HG03432 (cell line): ENCODE measurements around the gene REXO1.

Experiments
- ATAC-seq: cut with Tn5 transposase; IDR thresholded peaks from one replicate; pipeline ENCODE4 v1.9.1; 2021; ENCODE audit warnings: mild to moderate bottlenecking, moderate library complexity; ENCODE audit not compliant: unreplicated experiment

Gene REXO1

DNA sequence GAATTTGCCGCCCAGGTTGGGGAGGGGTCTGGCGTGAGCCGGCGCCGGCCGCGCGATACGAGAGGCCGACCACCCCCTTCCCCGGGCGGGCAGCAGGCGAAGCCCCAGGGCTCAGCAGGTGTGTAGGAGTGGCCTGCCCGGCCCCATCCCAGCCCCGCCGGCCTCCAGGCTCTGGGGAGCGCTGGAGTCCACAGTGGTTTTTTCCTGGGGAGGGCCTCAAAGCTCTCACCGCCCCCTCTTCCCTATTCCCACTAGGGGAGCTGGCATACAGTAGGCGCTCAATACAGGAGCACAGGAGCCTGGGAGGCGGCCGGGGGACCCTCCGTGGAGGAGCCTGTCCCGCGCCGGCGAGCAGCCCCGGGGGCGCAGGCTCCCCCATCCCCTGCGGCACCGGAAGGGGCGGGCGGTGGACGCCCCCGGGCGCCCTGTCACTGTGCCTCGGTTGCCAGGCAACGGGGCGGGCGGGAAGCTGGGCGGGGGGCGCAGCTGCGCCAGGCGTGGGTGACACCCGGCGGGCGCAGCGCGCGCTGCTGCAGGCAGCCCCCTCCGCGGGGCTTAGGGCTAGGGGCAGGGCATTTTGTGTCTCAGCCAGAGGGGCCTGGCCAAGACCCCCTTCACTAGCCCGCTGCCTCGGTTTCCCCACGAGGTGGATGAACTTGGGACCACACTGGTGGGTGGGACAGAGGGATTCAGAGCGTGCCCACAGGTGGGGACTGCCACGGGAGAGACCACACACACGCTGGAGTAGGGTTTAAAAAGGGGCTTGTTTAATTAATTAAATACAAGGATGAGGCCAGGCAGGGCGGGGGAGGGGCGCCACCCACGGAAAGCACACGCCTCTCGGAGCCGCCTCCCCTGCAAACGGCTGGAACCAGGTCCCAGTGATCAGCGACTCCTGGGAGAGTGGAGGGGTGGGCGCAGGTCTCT, 3.6 kb upstream of the REXO1 start:
- ATAC-seq = no peak

- no peak for ATAC-seq
Measured at GRCh38 chr19:1850809-1851653, 2.7 kb upstream of the REXO1 start.

DNA sequence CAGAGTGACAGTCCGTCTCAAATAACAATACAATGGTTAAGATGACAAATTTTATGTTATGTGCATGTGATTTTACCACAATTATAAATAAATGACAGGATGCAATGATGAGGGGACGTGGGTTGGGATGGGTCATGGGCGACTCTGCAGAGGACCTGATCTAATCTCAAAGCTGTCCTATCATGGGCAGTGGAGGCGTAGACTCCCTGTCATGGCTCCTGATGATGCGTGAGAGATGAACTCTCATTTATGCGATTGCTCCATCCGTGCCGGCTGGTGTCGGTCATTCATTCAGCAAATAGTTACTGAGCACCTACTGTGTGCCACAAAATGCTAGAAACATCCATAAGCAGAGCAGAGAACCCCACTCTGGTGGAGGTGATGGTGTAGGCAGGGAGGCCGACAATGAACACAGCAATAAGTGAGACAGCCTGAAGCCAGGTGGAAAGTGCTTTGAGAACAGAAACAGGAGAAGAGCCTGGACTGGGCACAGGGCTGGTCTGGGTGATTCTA, 1.7 kb upstream of the REXO1 start:
- ATAC-seq = no peak

DNA sequence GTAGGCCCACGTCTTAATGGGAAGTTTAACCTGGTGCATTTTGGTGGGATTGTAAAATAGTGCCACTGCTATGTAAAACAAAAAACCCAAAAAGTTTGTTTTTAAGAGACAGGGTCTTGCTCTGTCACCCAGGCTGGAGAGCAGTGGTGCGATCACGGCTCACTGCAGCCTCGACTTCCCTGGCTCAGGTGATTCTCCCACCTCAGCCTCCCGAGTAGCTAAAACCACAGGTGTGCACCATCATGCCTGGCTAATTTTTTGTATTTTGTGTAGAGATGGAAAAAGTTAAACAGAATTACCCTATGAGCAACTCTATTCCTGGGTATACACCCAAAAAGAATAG, 820 bp upstream of the REXO1 start:
- ATAC-seq = no peak

GRCh38 chr19:1847684-1848398, 442 bp downstream of the REXO1 start:
- ATAC-seq = peak; percentile 23

DNA sequence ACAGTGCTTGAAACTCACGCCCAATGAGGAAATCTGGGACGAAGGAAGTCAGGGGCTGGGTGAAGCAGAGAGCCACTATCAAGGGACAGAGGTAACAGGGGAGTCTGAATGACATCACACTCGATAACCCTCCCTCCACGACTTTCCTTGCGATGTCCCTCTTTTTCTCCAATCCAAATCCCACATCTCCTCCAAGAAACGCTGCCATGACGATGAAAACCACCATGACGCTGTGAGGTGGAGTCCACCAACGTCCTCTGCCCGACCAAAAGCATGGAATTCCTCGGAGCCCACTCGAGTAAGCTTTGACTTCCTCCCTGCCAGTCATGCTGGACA, 967 bp downstream of the REXO1 start:
- no peak for ATAC-seq

GRCh38 chr19:1846517-1847204, 1.6 kb downstream of the REXO1 start:
- ATAC-seq = no peak

DNA sequence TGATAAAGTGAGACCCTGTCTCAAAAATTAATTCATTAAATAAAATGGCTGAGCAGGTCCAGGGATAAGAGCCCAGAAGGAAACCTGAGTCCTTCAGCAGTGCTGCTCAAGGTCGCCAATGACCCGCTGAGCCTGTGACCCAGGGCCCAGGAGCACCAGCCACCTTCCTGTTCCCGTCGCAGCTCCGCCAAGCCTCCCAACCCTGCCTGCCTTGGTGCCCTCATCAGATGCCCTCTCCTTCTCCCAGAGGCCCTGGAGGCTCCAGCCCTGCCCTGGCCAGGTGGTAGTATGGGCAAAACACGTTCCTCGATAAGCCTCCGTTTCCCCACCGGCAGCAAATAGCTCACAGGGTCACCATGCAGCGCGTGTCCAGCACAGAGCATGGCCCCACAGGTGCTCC, 2.6 kb downstream of the REXO1 start:
- no peak for ATAC-seq

DNA sequence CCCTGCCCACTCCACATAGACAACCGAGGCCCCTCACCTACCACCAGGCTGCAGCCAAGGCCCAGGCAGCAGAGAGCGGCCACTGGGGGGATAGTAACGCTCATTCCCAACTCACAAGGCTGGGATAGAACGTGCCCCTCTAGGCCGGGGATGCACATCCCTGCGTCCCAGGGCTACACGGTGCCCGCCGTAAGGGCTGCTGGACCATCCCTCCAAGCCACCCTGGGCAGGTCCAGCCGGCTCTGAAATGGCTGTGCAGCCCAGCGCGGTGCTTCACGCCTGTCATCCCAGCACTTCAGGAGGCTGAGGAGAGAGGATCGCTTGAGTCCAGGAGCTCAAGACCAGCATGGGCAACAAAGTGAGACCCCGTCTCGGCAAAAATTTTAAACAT, 3.2 kb downstream of the REXO1 start:
- ATAC-seq = no peak

DNA sequence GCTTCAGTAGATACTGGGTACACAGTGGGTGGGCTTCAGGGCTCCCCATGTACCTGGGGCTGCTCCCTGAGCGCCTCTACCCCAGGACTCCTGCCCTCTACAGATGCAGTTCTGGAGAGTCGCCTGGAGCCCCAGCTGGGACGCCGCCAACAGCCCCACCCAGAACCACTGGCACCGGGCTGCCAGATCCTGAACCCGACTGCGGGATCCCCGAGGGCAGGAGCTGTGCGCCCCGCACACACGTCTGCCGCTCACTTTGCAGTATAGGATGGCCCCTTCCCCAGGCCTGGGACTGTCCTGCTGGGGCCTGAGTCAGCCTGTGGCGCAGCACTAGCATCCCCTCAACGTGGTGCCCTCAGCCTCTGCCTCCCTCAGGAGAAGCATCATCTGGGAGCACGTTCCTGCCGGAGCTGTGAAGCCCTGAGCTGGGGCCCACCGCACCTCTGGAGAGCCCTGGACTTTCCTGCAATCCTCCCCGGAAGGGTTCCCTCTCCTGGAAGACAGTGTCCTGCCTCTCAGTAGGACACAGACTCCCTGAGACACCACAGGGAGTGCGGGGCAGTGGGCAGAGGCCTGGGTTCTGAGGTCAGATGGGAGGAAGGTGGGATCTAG, 3.7 kb downstream of the REXO1 start:
- no peak for ATAC-seq

DNA sequence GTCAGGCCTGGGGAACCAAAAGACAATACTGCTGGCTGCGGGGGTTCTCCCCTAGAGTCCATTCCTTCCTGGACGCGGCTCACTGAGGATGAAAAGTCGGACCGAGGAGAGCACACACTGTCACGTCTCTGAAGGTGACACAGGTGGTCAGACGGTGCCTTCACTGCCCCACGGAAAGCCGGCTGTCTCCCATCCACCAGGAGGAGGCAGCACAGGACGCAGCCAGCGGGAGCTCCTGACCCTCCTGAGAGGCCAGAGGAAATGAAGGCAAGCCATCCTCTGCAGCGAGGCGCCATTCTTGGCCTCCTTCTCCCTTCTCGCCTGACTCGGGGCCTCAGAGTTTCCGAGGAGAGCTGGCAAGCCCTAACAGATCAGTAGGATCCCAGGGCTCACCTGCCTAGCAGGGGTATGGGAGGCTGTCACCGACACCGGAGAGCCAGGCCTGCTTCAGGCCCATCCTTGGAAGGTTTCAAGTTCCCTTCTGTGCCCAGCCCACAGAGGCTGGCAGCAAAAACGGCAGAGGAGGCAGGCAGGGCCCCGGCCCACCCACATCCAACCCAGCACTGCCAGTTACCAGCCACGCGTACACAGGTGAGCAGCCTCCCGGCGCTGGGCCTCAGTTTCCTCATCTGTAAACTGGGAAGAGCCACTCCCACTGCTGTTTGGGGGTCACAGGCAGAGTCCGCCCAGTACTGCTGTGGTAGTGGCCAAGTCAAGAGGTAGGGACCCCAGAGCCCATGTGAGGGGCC, 4.5 kb downstream of the REXO1 start:
- no peak for ATAC-seq

DNA sequence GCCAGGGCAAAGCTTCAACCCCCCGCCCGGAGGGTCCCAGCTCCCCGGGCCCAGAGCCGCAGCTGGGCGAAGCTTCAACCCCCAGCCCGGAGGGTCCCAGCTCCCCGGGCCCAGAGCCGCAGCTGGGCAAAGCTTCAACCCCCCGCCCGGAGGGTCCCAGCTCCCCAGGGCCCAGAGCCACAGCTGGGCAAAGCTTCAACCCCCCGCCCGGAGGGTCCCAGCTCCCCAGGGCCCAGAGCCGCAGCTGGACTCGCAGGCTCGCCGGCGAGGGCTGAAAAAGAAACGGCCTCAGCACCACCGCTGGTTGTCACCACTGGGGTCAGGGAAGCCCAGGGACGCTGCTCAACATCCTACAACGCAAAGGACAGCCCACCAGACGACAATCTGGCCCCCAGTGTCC, 5.2 kb downstream of the REXO1 start:
- ATAC-seq = no peak

DNA sequence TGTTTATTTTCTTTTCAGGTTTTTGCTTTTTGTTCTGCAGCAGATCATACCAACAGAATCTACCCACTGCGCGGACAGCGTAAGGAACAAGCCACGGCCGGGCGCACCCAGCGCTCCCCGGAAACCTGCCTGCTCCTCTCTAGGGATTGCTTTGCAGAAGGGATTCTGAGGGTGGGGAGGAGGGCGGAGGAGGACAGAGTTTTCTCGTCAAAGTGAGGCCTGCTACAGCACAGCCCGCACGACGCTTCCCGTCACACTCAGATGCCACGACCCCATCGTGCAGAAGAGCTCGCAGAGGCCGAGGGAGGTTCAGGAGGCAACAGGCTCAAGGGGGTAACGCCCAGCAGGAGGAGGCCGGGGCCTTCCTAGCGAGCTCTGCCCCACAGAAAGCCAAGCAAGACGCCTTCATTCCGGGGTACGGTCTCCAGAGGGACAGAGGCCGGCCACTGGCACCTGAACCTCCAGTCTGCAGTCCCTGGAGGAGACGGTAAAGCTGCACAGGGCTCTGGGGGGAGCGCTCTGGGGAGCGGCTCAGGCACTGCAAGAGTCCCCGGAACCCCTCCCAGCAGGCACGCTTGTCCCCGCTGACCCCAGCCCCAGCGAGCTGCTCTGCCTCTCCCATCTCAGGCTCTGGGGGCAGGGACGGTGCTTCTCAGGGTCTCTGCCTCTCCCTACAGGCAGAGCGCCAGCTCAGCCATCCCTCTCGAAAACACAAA, 6.9 kb downstream of the REXO1 start:
- ATAC-seq = no peak

- ATAC-seq = no peak
Measured at GRCh38 chr19:1840541-1841115, 7.7 kb downstream of the REXO1 start.

DNA sequence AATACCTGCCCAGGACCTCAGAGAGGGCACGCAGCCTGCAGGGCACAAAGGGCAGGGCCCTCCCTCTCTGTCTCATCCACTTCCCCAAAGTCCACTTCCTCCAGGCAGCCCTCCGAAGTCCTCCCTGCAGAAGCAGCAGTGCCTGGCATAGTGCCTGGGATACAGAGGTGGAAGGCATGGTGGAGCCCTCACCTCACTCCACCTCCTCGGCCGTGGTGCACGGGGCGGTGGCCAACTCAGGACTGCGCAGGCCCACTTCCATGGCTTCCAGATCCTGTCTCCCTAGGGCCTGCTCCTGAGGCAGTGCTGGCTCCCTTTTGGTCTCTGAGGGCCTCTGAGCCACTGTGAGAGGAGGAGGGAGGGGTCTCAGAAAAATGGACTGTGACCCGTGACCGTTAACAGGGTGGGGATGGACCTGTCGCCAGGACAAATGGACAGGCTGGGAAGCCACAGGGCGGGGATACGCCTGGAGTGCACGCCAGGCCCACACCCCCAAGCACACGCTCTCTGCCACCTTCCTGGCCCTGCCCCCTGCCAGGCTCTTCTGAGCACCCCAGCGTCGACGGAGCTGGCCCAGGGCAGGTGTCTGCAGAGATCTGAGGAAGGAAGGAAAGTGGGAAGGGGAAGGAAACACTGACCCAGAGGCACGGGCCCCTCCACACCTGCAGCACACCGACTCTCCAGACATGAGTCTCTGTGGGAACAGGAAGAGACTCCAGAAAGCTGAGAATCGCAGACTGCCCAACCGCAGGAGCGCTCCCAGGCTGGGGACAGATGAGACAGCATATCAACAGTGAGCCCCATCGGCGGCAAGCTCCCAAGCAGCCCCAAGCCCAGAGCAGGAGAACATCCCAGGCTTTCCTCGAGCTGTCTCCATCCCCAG, 8.4 kb downstream of the REXO1 start:
- no peak for ATAC-seq

DNA sequence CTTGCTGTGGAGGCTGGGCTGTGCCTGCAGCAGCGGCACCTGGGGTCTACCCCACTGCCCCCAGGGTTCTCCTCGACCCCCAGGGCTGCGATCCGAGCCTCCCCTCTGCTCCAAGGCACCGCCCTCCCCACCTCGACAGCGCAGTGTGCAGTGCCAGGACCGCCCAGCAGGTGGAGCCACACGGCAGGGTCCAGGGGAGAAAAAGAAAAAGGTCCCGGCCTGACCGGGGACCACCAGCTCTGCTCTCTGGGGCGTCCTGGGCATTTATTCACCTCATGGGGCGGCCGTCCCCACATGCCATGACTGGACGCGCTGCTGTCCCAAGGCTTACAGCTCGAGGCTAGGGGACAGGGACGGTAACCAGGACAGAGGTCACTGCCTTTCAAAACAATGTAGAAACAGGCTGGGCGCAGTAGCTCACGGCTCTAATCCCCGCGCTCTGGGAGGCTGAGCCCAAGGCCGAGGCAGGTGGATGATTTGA, 10.6 kb downstream of the REXO1 start:
- ATAC-seq = no peak

DNA sequence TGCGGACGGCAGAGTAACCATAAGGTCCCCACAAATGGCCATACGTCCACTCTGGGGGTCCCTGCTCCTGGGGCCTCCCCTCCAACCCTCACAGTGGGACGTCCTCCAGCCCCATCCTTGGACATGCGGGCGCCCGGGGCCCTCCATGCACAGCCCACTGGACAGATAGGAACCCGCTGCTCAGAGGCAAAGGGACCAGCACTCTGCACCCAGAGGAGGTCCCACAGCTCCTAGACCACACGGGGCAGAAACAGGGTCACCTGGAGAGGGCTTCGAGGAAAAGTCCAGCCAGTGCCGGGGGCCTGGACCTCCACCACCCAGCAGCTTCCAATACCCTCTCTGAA, 11.1 kb downstream of the REXO1 start:
- no peak for ATAC-seq
